KBM-7 (cell line): Measurements from ENCODE around the gene SALL1.

Source experiments
- DNase-seq: peaks from one replicate; pipeline ENCODE4 v3.0.0-alpha.2; 2015
- in situ Hi-C: fragments of 300-500 bp; cut with MboI; formaldehyde crosslinking; loops from 2 replicates; pipeline ENCODE4 v1.14.3; 2020; ENCODE audit warnings: low sequenced_read_pairs, low pct_unique_long_range_greater_than_20kb, mixed read lengths

SALL1 gene

GRCh38 chr16:51159865-51160264, 8.8 kb upstream of the SALL1 start:
- in situ Hi-C loops, result no loop called here
- DNase-seq, result no peak

GRCh38 chr16:51159296-51159695, 8.2 kb upstream of the SALL1 start:
- DNase-seq, result no peak
- in situ Hi-C loops, result no loop called here

- no peak for DNase-seq
- in situ Hi-C loops, result no loop called here
These were observed 6.6 kb upstream of the SALL1 start for GRCh38 chr16:51157698-51158097.

GRCh38 chr16:51156807-51157200, 5.7 kb upstream of the SALL1 start:
- no peak for DNase-seq
- in situ Hi-C loops, result no loop called here

GRCh38 chr16:51155820-51156806, 5.0 kb upstream of the SALL1 start:
- in situ Hi-C loops, result no loop called here
- no peak for DNase-seq

GRCh38 chr16:51155199-51155607, 4.1 kb upstream of the SALL1 start:
- DNase-seq, result no peak
- in situ Hi-C loops, result no loop called here

GRCh38 chr16:51154271-51155171, 3.5 kb upstream of the SALL1 start:
- DNase-seq, result no peak
- in situ Hi-C loops, result no loop called here

GRCh38 chr16:51153577-51154031, 2.5 kb upstream of the SALL1 start:
- in situ Hi-C loops, result no loop called here
- DNase-seq, result no peak

GRCh38 chr16:51152691-51153576, 1.9 kb upstream of the SALL1 start:
- DNase-seq, result no peak
- in situ Hi-C loops, result no loop called here

- DNase-seq, result no peak
- in situ Hi-C loops, result no loop called here
These were observed 1.0 kb upstream of the SALL1 start for GRCh38 chr16:51151961-51152663.

GRCh38 chr16:51151435-51151960, 428 bp upstream of the SALL1 start:
- DNase-seq, result no peak
- in situ Hi-C loops, result no loop called here

GRCh38 chr16:51150165-51150887, 744 bp downstream of the SALL1 start:
- no peak for DNase-seq
- in situ Hi-C loops, result no loop called here

- no peak for DNase-seq
- in situ Hi-C loops, result no loop called here
These were observed 1.3 kb downstream of the SALL1 start for GRCh38 chr16:51149721-51150164.

GRCh38 chr16:51149251-51149661, 1.8 kb downstream of the SALL1 start:
- no peak for DNase-seq
- in situ Hi-C loops, result no loop called here

GRCh38 chr16:51148678-51149228, 2.3 kb downstream of the SALL1 start:
- in situ Hi-C loops, result no loop called here
- DNase-seq, result no peak

GRCh38 chr16:51147776-51148677, 3.0 kb downstream of the SALL1 start:
- no peak for DNase-seq
- in situ Hi-C loops, result no loop called here
